Astrocyte (in vitro differentiated cells and primary cell): Measurements from ENCODE around the gene VGLL4. TPM values are rescaled to one million over a fixed set of nuclear protein-coding genes. Genes with fewer than 3 reads are reported as not detected.

Experiments
- DNase-seq: peaks from one replicate; pipeline ENCODE4 v3.0.0-alpha.2; 2010; ENCODE audit warnings: low read depth
- FAIRE-seq: peaks from 2 replicates; lab custom pipeline; 2011; peaks lifted over from hg19 to GRCh38; lab: Jason Lieb, UNC
- H2AFZ ChIP-seq: 2 replicates; pipeline ENCODE4 v1.6.0; 2012; ENCODE audit warnings: low read depth, low read length, inconsistent platforms
- H3K27ac ChIP-seq: 2 replicates; pipeline ENCODE4 v1.5.1; 2011; ENCODE audit warnings: low read depth, low read length, inconsistent platforms
- H3K27me3 ChIP-seq: 2 replicates; pipeline ENCODE4 v1.6.0; 2011; ENCODE audit warnings: low read length, inconsistent platforms; ENCODE audit not compliant: insufficient read depth
- H3K36me3 ChIP-seq: 2 replicates; pipeline ENCODE4 v1.5.1; 2011; ENCODE audit warnings: low read length, inconsistent platforms; ENCODE audit not compliant: insufficient read depth
- H3K4me1 ChIP-seq: 2 replicates; pipeline ENCODE4 v1.5.1; 2011; ENCODE audit warnings: low read length, inconsistent platforms; ENCODE audit not compliant: insufficient read depth
- H3K4me2 ChIP-seq: 2 replicates; pipeline ENCODE4 v1.6.0; 2012; ENCODE audit warnings: low read length, inconsistent platforms
- H3K4me3 ChIP-seq: 2 replicates; pipeline ENCODE4 v1.5.1; 2011; ENCODE audit warnings: low read depth, mild to moderate bottlenecking, low read length, inconsistent platforms; ENCODE audit not compliant: insufficient read depth
- H3K79me2 ChIP-seq: 2 replicates; pipeline ENCODE4 v1.6.0; 2012; ENCODE audit warnings: mild to moderate bottlenecking, low read length, inconsistent platforms; ENCODE audit not compliant: insufficient read depth
- H3K9ac ChIP-seq: 2 replicates; pipeline ENCODE4 v1.6.0; 2012; ENCODE audit warnings: mild to moderate bottlenecking, low read length, inconsistent platforms
- H3K9me3 ChIP-seq: 2 replicates; pipeline ENCODE4 v1.5.1; 2012; ENCODE audit warnings: low read depth, mild to moderate bottlenecking, low read length, inconsistent platforms; ENCODE audit not compliant: insufficient read depth
- H4K20me1 ChIP-seq: 2 replicates; pipeline ENCODE4 v1.6.0; 2012; ENCODE audit warnings: low read length, inconsistent platforms; ENCODE audit not compliant: insufficient read depth
- H3K27ac Mint-ChIP-seq: one replicate; pipeline ENCODE4 v1.8.0; 2021; ENCODE audit warnings: mild to moderate bottlenecking, mixed read lengths; ENCODE audit not compliant: unreplicated experiment
- H3K27me3 Mint-ChIP-seq: one replicate; pipeline ENCODE4 v1.8.0; 2021; ENCODE audit warnings: low read depth, mixed read lengths; ENCODE audit not compliant: unreplicated experiment
- H3K36me3 Mint-ChIP-seq: one replicate; pipeline ENCODE4 v1.8.0; 2021; ENCODE audit warnings: low read depth, mixed read lengths; ENCODE audit not compliant: unreplicated experiment
- H3K4me1 Mint-ChIP-seq: one replicate; pipeline ENCODE4 v1.8.0; 2021; ENCODE audit warnings: low read depth, mixed read lengths; ENCODE audit not compliant: unreplicated experiment
- H3K4me3 Mint-ChIP-seq: one replicate; pipeline ENCODE4 v1.8.0; 2021; ENCODE audit warnings: mild to moderate bottlenecking, moderate library complexity, mixed read lengths; ENCODE audit not compliant: unreplicated experiment
- H3K9me3 Mint-ChIP-seq: one replicate; pipeline ENCODE4 v1.8.0; 2021; ENCODE audit warnings: mild to moderate bottlenecking, mixed read lengths; ENCODE audit not compliant: unreplicated experiment
- CTCF ChIP-seq: IDR thresholded peaks from 2 replicates; pipeline ENCODE4 v1.5.1; 2011; ENCODE audit warnings: low read depth, mild to moderate bottlenecking, inconsistent platforms, low read length, moderate library complexity; ENCODE audit not compliant: insufficient read depth
- EZH2 ChIP-seq: IDR thresholded peaks from 2 replicates; pipeline ENCODE4 v1.6.1; 2012; ENCODE audit warnings: mild to moderate bottlenecking, low read length, inconsistent platforms; ENCODE audit not compliant: insufficient read depth
- total RNA-seq: library from RNA; stranded (reverse); gene quantifications from 2 replicates; pipeline ENCODE4 v1.2.1, GENCODE V29; 2021

Gene VGLL4
- total RNA-seq, 1 donor from 2014 or later, result 70.3 TPM

- peaks cover 6% of the 10 kb centered on the region for H3K4me1 Mint-ChIP-seq
- no peak overlapping the region for H3K4me3 Mint-ChIP-seq
- no peaks in the 10 kb centered on the region for H3K9me3 Mint-ChIP-seq
- no peak for FAIRE-seq
- no peaks in the 10 kb centered on the region for H3K36me3 ChIP-seq
- no peak overlapping the region for H3K9ac ChIP-seq
- H4K20me1 ChIP-seq, result no peaks in the 10 kb centered on the region
- no peak overlapping the region for H3K4me2 ChIP-seq
- H3K79me2 ChIP-seq, result peaks cover 5% of the 10 kb centered on the region
- no peak overlapping the region for H3K4me3 ChIP-seq
- TF ChIP-seq EZH2, result no peak
- TF ChIP-seq CTCF, result no peak
- no peak overlapping the region for H2AFZ ChIP-seq
- H3K27ac Mint-ChIP-seq, result no peak overlapping the region
- peaks cover 6% of the 10 kb centered on the region for H3K36me3 Mint-ChIP-seq
- H3K27me3 ChIP-seq, result no peaks in the 10 kb centered on the region
- no peak for DNase-seq
- H3K27me3 Mint-ChIP-seq, result no peaks in the 10 kb centered on the region
- peaks cover 6% of the 10 kb centered on the region for H3K9me3 ChIP-seq
- H3K27ac ChIP-seq, result no peak overlapping the region
- H3K4me1 ChIP-seq, result peaks cover 7% of the 10 kb centered on the region
Observed at GRCh38 chr3:11543141-11543947, 100.4 kb downstream of the VGLL4 start.

GRCh38 chr3:11542551-11542950 is 101.2 kb downstream of the VGLL4 start:
- peaks cover 7% of the 10 kb centered on the region for H3K4me1 ChIP-seq
- H3K4me3 ChIP-seq, result no peak overlapping the region
- peaks cover 6% of the 10 kb centered on the region for H3K9me3 ChIP-seq
- peaks cover 5% of the 10 kb centered on the region for H3K79me2 ChIP-seq
- H3K27ac ChIP-seq, result no peak overlapping the region
- DNase-seq, result no peak
- no peak overlapping the region for H3K4me2 ChIP-seq
- Mint-ChIP-seq H3K27me3 (no peaks in the 10 kb centered on the region), H3K36me3 (peaks cover 6% of the 10 kb centered on the region), H3K9me3 (no peaks in the 10 kb centered on the region), H3K4me1 (peaks cover 5% of the 10 kb centered on the region), H3K4me3 (no peak overlapping the region), H3K27ac (no peak overlapping the region)
- no peak for TF ChIP-seq CTCF
- H3K36me3 ChIP-seq, result no peaks in the 10 kb centered on the region
- H3K9ac ChIP-seq, result no peak overlapping the region
- FAIRE-seq, result no peak
- no peaks in the 10 kb centered on the region for H4K20me1 ChIP-seq
- no peak overlapping the region for H2AFZ ChIP-seq
- no peaks in the 10 kb centered on the region for H3K27me3 ChIP-seq
